ENCODE measurements around the gene FAM50A.

DNA sequence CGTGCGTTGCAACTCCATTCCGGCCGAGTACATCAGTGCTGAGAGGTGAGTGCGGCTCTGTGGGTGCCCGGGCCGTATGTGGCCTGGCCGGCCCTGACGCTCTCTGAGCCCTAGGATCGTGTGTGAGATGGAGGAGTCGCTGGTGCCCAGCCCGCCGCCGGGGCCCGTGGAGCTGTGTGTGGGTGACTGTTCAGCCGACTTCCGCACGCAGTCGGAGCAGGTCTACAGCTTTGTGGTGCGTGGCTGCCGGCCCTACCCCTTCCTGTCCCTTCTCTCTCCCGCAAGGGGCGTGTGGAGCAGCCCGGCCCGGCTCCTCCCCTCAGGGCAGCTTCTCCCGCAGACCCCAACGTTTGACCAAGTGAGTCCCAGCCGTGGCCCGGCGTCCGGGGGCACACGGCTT, 22.1 kb downstream of the FAM50A start:
- TF ChIP-seq, protein P1, sequence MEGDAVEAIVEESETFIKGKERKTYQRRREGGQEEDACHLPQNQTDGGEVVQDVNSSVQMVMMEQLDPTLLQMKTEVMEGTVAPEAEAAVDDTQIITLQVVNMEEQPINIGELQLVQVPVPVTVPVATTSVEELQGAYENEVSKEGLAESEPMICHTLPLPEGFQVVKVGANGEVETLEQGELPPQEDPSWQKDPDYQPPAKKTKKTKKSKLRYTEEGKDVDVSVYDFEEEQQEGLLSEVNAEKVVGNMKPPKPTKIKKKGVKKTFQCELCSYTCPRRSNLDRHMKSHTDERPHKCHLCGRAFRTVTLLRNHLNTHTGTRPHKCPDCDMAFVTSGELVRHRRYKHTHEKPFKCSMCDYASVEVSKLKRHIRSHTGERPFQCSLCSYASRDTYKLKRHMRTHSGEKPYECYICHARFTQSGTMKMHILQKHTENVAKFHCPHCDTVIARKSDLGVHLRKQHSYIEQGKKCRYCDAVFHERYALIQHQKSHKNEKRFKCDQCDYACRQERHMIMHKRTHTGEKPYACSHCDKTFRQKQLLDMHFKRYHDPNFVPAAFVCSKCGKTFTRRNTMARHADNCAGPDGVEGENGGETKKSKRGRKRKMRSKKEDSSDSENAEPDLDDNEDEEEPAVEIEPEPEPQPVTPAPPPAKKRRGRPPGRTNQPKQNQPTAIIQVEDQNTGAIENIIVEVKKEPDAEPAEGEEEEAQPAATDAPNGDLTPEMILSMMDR (IDR thresholded peaks at IDR 0.05) = no peak
- TF ChIP-seq POLR2A (IDR thresholded peaks at IDR 0.05) (no peak), POLR2AphosphoS5 (IDR thresholded peaks at IDR 0.05) (no peak)

All from upper lobe of left lung (tissue), 4 donors.